ENCODE results near the gene MIA.
"Not testable (repeated sequence)": the region's sequence is repeated elsewhere in the genome, so short reads cannot be mapped to it uniquely, and the experiment has no call there.

MIA gene

DNA sequence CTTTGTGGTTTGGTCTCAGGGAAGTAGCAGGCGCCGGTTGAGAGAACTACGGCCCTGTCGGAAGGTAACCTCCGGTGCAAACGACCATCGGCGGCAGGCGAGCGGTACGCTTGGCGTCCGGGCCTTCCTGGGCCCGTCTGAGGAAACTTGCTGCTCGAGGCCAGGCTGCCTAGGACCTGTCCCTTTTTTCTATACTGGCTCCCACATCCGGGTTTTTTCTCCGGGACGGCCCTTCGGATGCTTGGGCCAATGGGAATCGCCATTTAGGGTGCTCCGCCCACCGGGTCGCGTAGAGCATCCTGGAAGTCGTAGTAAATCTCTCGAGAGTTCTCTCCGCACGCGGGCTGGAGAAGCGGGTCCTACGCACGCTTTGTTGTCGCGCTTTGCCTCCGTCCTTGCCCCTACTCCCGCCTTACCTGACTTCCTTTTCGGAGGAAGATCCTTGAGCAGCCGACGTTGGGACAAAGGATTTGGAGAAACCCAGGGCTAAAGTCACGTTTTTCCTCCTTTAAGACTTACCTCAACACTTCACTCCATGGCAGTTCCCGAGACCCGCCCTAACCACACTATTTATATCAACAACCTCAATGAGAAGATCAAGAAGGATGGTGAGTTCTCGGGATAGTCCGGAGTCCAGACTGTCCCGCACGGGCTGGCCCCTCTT lies 24.3 kb upstream of the MIA start, which contains the start of gene SNRPA:
Gene SNRPA (plus strand): TSS at position 330 of the 664 bp plus-strand sequence. CDS start 206 bp downstream, at position 536.
- DNase-seq (ENCODE audit: low spot score) = peak; percentile 96

GRCh38 chr19:40752257-40752781 lies 23.0 kb upstream of the MIA start:
- no peak for DNase-seq (ENCODE audit: low spot score)

DNA sequence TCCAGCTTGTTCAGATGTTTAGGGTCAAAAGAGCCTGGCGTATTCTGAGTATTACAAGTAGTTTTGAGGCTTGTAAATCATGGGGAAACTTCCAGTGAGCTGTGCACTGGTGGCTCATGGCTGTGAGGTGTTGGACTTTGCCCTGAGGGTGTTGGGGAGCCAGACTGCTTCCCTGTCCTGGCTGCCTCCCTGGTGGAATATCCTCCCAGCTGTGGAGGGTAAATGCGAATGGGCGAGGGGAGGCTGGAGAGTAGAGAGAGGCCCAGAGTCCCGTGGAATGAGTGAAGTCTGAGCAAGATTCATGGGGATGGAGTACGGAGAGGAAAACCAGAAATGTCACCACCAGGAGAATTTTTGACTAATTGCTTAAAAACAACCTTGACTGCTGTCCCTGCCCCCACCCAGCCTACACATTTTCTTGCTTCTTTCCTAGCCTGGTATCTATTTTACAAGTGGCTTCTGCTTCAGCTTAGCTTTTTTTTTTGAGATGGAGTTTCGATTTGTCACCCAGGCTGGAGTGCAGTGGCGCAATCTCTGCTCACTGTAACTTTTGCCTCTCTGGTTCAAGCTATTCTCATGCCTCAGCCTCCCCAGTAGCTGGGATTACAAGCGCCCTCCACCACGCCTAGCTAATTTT lies 20.6 kb upstream of the MIA start:
- DNase-seq (ENCODE audit: low spot score) = no peak

GRCh38 chr19:40755248-40755624 lies 20.1 kb upstream of the MIA start:
- DNase-seq (ENCODE audit: low spot score) = no peak

- DNase-seq (ENCODE audit: low spot score) = no peak
Observed at GRCh38 chr19:40755791-40756190, 19.5 kb upstream of the MIA start.

- DNase-seq (ENCODE audit: low spot score) = no peak
Observed at GRCh38 chr19:40756502-40757110, 18.7 kb upstream of the MIA start.

DNA sequence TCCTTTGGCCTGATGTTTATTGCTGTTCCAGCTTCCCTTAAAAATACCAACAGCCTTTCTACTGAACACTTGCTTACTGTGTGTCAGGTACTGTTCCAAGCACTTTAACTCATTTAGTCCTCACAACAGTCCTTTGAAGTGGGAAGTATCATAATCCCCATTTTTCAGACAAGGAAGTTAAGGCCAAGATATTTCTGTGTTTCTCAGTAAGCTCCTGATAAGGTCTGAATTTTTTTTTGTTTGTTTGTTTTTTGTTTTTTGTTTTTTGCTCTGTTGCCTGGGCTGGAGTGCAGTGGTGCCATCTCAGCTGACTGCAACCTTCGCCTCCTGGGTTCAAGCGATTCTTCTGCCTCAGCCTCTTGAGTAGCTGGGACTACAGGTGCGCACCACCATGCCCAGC lies 16.8 kb upstream of the MIA start:
- no peak for DNase-seq (ENCODE audit: low spot score)

DNA sequence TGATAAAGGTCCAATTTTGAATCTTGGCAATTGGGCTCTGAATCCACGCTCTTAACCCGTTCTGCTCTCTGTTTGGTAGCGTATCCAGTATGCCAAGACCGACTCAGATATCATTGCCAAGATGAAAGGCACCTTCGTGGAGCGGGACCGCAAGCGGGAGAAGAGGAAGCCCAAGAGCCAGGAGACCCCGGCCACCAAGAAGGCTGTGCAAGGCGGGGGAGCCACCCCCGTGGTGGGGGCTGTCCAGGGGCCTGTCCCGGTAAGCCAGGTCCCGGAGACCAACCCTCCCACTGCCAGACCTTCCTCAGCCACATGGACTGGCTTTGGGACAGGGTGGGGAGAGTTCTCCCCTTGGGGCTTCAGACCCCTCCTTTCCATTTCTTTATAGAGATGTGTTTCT lies 16.0 kb upstream of the MIA start:
- no peak for DNase-seq (ENCODE audit: low spot score)

DNA sequence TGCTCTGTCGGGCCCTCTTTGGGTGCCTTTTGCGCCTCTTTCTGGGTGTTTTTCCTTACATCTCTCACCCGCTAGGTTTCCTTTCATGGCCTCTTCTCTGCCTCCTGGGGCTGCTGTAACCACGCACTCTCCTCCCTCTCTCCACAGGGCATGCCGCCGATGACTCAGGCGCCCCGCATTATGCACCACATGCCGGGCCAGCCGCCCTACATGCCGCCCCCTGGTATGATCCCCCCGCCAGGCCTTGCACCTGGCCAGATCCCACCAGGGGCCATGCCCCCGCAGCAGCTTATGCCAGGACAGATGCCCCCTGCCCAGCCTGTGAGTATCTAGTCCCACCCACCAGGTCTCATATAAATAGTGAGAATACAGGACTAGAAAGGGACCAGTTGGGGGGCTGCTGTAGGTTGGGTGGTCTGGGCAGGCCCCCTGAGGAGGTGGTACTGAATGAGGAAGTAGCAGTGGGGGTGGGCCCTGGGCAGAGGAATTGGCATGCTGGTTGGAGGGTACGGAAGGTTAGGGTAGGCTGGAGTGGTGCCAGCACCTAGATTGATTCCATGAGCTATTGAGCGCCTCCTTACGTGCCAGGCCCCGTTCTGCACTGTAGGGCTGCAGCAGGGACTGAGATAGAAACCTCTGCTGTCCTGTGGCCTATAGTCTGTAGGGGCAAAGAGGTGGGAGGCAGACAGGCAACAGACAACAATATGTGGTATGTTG lies 12.4 kb upstream of the MIA start:
- DNase-seq (ENCODE audit: low spot score) = no peak

DNA sequence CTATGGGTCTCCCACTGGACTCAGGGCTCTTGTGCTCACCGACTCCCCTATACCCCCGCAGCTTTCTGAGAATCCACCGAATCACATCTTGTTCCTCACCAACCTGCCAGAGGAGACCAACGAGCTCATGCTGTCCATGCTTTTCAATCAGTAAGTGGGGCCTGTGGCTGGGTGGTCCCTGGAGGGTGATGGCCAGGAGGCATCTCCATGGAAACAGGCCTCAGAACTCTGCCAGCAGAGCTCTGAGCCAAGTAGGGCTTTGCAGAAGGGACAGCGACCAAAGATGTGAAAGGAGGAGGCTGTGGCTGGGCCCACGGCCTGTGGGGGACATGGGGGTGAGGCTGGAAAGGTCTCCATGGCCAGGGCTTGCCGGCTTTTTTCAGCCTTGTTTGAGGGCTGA lies 11.8 kb upstream of the MIA start:
- no peak for DNase-seq (ENCODE audit: low spot score)

- no peak for DNase-seq (ENCODE audit: low spot score)
Observed at GRCh38 chr19:40763963-40764362, 11.4 kb upstream of the MIA start.

- DNase-seq (ENCODE audit: low spot score) = not testable (repeated sequence)
Observed at GRCh38 chr19:40766385-40766784, 8.9 kb upstream of the MIA start.

DNA sequence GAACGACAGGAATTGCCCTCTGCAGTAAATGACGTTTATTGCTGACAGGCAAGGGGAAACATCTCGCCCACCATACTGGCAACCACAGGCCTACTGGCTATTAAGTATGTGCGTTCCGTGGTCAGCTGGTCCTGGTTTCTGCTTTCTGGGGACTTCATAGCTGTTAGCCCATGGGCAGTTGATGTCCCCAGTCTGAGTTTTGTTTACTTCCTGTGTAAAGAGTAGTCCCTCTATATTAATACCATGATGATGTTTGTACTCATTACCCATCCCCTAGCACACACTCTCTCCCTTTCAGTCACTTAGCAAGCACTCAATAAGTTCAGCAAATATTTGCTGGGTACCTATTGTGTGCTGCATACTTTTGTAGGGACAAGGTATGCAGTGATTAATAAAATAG lies 6.5 kb upstream of the MIA start:
- DNase-seq (ENCODE audit: low spot score) = no peak

DNA sequence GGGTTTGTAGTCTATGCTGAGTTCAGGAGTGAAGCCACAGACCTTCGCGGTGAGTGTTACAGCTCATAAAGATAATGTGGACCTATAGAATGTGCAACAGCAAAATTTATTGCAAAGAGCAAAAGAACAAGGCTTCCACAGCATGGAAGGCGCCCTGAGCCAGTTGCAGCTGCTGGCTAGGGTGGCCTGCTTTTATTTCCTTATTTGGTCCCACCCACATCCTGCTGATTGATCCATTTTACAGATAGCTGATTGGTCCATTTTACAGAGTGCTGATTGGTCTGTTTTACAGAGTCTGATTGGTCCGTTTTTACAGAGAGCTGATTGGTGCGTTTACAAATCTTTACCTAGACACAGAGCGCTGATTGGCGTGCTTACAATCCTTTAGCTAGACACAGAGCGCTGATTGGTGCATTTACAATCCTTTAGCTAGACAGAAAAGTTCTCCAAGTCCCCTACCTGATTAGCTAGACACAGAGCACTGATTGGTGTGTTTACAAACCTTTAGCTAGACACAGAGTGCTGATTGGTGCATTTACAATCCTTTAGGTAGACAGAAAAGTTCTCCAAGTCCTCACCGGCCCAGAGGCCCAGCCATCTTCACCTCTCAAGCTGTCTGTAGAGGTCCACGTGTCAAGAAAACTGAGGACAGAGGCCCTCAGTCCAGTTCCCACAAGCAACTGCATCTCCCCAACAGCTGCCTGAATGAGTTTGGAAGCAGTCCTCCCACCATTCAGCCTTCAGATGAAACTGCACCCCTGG lies 4.0 kb upstream of the MIA start:
- DNase-seq (ENCODE audit: low spot score) = not testable (repeated sequence)

DNA sequence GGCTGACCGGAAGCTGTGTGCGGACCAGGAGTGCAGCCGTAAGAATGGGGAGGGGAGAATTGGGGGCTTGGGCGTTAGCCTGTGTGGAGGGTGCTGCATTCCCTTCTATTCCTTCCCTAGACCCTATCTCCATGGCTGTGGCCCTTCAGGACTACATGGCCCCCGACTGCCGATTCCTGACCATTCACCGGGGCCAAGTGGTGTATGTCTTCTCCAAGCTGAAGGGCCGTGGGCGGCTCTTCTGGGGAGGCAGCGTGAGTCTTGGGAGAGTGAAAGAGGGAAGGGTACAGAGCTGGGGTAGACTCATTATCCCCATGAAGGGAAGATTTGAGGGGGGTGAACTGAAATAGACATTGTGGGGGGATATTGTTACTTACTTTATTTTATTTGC lies 306 bp downstream of the MIA start:
- no peak for DNase-seq (ENCODE audit: low spot score)

- DNase-seq (ENCODE audit: low spot score) = no peak
Observed at GRCh38 chr19:40776364-40776763, 1.0 kb downstream of the MIA start.

DNA sequence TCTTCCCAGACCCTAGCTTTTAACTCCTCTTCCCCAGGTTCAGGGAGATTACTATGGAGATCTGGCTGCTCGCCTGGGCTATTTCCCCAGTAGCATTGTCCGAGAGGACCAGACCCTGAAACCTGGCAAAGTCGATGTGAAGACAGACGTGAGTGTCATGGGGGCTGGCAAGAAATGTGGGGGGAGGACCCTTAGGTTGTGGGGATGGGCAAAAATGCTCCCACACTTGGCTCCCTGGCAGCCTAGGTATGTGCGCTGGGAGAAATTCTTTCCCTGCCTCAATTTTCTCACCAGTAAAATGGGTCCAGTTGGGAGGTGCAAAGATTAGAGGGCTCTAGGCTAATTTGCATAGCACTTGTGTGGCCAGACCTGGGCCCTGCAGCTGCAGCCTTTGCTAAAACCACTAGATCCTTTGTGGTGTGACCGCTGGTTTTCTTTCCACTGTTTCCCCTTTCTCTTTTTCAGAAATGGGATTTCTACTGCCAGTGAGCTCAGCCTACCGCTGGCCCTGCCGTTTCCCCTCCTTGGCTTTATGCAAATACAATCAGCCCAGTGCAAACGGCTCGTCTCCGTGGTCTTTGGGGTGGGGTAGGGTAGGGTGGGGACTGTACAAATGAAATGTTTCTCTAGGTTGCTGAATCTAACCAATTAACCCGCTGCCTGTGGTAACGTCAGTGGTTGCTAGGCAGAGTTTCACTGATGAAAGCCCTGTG lies 1.8 kb downstream of the MIA start:
- DNase-seq (ENCODE audit: low spot score) = peak; percentile 83

GRCh38 chr19:40777645-40777936 lies 2.3 kb downstream of the MIA start:
- no peak for DNase-seq (ENCODE audit: low spot score)

DNA sequence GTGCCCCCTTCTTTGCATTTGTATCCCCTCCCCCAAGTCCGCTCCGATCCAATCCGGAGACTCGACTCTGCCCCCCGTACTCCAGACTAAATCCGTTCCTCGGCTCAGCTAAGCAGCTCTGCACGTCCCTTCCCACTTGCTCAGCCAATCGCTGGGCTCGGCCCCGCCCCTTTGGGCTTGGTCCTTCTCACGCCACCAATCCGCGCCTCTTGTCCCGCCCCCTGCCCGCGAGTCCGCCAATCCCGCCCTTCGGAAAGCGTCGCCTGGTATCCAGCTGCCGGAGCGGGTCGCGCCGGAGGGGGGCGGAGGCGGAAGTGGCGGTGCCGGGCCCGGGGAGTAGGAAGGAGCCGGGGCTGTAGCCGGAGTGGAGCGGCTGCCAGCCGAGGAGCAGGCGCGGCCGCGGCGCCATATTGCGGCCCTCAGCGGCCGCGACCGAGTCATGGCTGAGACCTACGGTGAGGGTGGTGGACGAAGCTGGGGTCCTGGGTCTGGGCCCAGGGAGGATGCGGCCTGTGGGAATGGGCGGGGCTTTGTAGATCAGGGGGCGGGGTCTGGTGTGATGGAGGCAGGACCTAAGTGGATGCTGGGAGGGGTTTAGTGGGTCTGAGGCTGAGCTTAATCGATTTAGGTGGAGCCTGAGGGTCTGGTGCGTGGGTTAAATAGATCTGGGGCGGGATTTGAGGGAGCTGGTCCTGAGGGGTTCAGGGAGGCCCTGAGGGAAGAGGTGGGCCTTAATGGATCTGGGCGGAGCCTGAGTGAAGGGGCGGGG lies 2.8 kb downstream of the MIA start, which contains the start of gene RAB4B:
Gene RAB4B (plus strand): TSS at position 311 of the 769 bp plus-strand sequence. CDS start 129 bp downstream, at position 440.
- peak; percentile 92 for DNase-seq (ENCODE audit: low spot score)

GRCh38 chr19:40778706-40779284 lies 3.5 kb downstream of the MIA start:
- no peak for DNase-seq (ENCODE audit: low spot score)

Data from COLO829 (cell line).